ENCODE measurements around the gene FBXL15.

The FBXL15 gene

DNA sequence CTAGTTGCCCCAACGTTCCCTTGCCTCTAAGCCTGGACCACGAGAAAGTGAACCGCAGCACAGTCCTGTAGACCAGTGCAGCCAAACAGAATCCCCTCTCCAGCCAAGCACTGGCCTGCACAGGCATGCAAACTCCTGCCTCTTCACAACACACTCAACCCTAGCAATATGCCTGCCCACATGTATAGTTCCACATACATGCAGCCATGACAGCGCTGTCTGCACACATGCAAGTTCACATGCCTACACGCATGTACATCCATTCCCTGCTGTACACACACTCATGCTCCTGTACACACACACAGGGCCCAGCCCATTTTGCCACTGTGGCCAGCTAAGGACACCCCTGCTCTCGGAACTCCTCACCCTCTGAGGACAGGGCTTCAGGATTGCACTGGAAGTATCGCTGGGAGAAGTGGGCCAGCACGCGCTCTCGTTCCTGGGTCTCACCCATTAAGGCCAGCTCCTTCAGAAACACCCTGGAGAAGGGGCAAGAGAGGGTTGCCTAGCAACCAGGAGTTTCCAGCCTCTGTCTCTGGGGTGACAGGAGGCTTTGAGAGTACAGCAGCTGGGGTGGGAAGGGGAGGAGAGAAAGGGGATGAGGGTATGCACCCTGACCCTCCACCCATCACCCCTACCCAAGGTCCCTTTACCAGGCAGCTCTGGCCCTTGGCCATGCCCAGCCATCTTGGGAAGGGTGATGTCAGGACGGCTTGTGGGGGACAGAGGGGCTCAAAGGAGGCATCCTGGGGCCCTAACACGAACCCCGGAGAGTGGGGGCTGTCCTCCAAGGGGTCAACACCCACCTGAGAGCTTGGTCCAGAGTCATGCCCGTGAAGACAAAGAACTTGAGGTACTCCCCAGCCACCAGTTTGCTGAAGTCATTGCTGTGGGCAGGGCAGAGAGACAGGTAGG lies 9.0 kb upstream of the FBXL15 start:
- no peak for DNase-seq

DNA sequence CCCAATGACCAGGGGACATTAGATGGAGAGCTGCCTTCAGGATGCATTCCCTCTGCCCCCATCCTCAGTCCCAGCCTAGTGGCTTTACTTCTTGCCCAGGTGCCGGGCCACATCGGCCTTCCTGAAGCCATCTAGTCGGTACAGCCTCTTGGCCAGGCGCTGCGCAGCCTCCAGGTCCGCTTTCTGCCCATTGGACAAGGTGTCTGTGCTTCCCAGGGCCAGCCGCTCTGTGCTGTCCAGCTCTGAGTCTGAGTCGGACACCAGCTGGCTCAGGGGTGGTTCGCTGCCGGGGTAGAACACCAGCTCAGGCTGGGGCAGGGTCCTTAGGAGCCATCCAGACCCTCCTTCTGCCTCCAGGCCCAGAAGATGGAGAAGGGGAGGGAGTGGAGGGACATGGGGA lies 8.3 kb upstream of the FBXL15 start:
- DNase-seq, result no peak

DNA sequence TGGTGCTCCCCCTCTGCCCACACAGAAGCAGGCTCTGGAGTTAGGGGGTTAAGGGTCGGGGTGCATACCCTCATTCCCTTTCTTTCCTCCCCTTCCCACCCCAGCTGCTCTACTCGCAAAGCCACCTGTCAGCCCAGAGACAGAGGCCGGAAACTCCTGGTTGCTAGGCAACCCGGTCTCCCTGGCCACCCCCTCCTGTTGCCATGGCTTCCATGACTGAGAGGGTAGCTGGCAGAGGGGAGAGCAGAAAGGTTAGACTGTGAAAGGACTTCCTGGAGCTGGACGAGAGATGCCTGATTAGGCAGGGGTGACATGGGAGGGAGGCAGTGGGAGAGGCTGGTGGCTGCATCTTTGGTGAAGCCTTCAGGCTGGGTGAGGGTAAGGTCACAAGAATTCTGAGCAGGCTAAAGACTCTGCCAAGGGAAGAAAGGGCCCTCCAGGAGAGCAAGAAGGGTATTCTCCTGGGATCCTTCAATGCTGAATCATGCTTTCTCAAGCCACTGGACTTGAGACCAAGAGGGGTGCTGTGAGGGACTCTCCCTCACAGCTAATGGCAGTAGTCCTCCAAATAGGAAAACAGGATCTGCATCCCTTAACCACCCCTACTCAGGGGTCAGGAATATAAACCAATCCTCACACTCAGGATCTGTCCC lies 7.5 kb upstream of the FBXL15 start:
- DNase-seq, result peak; percentile 61

DNA sequence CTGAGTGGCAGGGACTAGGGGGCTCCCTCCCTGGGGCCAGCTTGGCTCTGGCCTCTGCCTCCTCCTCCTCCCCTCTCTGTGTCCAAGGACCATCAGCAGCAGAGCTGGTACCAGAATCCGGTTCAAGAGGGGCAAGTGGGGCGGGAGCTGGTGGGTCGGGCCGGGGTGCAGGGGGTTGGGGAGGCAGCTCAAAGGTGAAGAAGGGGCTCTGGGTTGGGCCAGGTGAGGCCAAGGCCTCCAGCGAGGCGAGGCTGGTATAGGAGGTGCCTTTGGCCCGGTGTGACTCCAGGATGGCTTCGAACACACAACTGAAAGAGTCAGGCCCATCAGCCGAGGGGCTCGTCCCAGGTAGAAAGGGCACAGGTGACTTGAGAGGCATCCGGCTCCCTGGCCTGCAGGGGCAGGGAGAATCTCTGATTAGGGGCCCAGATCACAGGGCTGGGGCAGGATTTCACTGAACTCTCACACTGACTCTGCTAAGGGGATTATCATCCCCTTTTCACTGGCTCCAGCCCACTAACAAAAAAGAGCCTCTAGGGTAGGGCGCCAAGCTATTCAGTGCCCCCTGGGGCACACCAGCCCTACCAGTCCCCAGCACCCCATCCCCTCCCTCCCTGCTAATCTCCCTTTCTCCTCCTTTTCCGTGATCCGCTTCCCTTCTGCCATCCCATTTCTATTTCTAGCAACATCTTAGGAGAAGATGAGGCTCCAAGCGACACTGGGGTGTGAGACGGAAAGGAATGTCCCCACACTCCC lies 6.7 kb upstream of the FBXL15 start:
- no peak for DNase-seq

GRCh38 chr10:102414749-102415148 lies 5.9 kb upstream of the FBXL15 start:
- DNase-seq, result no peak

GRCh38 chr10:102416283-102416682 lies 4.4 kb upstream of the FBXL15 start:
- no peak for DNase-seq

GRCh38 chr10:102416695-102417094 lies 3.9 kb upstream of the FBXL15 start:
- DNase-seq, result no peak

GRCh38 chr10:102418622-102419268 lies 1.9 kb upstream of the FBXL15 start, which contains the start of gene PSD:
Gene PSD, minus strand, starts transcription at chr10:102418785. Its CDS starts 1,747 bp downstream, at chr10:102417038.
- DNase-seq, result no peak

GRCh38 chr10:102419269-102420180 lies 1.1 kb upstream of the FBXL15 start:
- peak; percentile 88 for DNase-seq

DNA sequence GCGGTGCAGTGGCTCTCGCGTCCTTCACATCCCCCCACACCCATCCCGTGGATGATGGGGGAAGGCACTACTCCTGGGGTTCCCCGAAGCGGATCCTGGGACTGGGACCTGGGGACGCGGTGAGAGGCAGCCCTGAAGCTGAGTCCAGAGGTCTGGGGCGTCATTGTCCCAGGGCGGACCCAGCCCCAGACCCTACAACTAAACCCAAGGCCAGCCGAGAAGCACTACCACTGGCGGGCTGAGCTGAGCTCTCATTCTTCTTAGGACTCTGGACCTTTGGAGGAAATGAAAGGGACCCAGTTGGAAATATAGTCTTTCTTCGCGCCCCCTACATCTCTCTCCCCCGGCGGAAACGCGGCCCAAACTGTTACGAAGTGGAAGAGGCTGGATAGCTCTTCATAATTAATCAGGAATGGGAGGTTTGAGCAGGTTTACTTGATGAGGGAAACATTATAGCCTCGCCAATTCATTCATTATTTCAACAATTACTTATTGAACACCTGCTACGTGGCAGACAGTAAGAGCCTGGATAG lies 389 bp upstream of the FBXL15 start:
- peak; percentile 62 for DNase-seq

- DNase-seq, result no peak
These were observed 796 bp downstream of the FBXL15 start for GRCh38 chr10:102421507-102421756.

DNA sequence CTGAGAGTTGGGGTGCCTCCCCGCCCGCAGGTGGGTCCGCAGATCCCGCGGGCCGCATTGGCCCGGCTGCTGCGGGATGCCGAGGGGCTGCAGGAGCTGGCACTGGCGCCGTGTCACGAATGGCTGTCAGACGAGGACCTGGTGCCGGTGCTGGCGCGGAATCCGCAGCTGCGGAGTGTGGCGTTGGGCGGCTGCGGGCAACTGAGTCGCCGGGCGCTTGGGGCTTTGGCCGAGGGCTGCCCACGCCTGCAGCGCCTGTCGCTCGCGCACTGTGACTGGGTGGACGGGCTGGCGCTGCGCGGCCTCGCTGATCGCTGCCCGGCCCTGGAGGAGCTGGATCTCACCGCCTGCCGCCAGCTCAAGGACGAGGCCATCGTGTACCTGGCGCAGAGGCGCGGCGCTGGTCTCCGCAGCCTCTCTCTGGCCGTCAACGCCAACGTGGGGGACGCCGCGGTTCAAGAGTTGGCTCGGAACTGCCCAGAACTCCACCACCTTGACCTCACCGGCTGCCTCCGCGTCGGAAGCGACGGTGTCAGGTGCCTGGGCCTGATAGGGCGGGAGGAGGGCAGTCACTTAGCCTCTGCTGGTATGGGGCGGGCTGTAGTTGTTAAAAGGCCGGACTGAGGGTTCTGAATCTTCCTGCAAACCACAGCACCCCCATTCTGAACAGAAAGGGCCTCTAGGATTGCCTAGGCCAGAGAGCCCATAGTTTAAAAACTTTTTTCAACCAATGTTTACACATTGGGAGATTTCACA lies 1.3 kb downstream of the FBXL15 start:
- DNase-seq, result peak; percentile 65

GRCh38 chr10:102422545-102423129 lies 2.0 kb downstream of the FBXL15 start:
- DNase-seq, result peak; percentile 82

DNA sequence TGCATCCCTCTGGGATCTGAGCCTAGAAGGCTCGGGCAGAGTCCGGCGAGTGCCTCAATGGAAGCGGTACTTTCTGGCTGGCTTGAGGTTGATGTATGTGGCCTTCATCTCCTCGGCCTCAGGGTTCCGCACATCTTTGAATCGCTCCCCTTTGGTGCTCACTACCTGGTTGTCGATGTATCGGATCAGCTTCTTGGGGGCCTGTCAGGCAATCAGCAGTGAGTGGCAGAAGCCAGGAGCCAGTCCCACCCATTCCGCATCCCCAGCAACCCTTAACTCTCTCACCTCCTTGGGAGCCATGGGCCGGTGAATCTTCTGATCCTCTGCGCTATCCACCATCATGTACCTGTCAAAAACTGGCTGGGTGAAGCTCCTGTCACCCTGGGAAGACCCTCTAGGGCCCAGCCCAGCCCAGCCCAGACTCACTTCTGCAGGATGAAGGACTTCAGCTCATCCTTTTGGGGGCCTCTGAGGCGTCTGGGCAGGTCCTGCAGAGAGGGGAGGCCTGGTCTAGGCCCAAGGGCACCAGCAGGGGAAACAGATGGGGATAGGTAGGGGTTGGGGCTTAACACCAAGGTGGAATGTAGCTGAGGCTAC lies 2.8 kb downstream of the FBXL15 start:
- no peak for DNase-seq

DNA sequence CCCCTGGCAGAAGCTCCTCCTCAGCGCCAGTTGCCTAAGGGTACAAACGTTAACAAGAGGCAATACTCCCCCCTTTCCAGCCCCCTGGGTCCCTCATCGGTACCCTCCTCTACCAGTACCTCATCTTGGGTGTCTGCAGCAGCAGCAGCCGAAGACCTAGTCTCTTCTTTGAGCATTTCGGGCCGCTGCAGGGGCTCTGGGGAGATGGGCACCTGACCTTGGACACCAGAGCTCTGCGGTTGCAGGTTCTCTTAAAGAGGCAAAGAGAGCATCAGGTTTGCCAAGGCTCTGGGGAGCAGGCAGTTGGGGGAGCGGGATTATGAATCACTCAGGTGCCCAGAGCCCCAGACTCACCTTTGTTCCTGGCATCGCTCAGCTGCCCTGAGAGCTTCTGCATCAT lies 3.5 kb downstream of the FBXL15 start:
- DNase-seq, result no peak

GRCh38 chr10:102424916-102425315 lies 4.3 kb downstream of the FBXL15 start:
- DNase-seq, result no peak

- no peak for DNase-seq
These were observed 4.8 kb downstream of the FBXL15 start for GRCh38 chr10:102425444-102425843.

GRCh38 chr10:102426803-102427287 lies 6.2 kb downstream of the FBXL15 start:
- DNase-seq, result no peak

DNA sequence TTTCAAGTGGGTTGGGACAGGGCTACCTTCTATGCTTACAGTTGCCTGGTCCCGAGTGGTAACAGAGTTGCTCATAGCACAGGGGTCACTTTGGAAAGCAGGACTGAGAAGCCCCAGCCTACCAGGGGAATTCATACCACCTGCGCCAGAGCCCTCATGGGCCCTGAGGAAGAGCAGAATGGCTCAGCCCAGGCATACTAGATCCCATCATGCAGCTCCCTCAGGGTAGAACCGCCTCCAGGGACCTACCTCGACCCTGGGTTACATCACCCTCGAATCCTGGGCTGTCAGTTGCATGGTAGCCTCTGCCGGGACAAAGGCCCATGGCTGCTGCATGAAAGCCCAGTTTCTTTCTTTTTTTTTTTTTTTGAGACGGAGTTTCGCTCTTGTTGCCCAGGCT lies 8.8 kb downstream of the FBXL15 start:
- no peak for DNase-seq

Data from activated CD8-positive, alpha-beta memory T cell treated with anti-CD3 and anti-CD28 coated beads for 24 hours (primary cell).